ENCODE measurements around the gene ZBTB11.
"Not testable (repeated sequence)": the region's sequence is repeated elsewhere in the genome, so short reads cannot be mapped to it uniquely, and the experiment has no call there.

ZBTB11 gene

DNA sequence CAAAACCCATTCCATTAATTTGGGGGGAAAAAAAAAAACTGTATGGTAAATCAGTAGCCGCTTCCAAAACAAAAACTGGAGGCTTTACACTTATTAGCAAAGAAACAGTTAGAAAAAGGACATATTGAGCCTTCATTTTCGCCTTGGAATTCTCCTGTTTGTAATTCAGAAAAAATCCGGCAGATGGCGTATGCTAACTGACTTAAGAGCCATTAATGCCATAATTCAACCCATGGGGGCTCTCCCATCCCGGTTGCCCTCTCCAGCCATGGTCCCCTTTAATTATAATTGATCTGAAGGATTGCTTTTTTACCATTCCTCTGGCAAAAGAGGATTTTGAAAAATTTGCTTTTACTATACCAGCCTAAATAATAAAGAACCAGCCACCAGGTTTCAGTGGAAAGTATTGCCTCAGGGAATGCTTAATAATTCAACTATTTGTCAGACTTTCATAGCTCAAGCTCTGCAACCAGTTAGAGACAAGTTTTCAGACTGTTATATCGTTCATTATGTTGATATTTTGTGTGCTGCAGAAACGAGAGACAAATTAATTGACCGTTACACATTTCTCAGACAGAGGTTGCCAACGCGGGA lies 18.9 kb upstream of the ZBTB11 start:
- Histone ChIP-seq H3K4me3 (no peak overlapping the region), H3K9ac (no peak overlapping the region), H3K36me3 (no peaks in the 10 kb centered on the region), H3K9me3 (replicated peaks in 1 of 11) (no peaks in the 10 kb centered on the region), H3K27me3 (no peaks in the 10 kb centered on the region), H3K27ac (no peak overlapping the region), H3K4me1 (peaks cover 0 to 5% (median 2%) of the 10 kb centered on the region in 10 experiments; a peak in 10 of 20 replicates), H3K4me2 (no peak overlapping the region), H4K20me1 (no peaks in the 10 kb centered on the region)
- TF ChIP-seq Cebpa-rat (IDR thresholded peaks at IDR 0.05): no peak

DNA sequence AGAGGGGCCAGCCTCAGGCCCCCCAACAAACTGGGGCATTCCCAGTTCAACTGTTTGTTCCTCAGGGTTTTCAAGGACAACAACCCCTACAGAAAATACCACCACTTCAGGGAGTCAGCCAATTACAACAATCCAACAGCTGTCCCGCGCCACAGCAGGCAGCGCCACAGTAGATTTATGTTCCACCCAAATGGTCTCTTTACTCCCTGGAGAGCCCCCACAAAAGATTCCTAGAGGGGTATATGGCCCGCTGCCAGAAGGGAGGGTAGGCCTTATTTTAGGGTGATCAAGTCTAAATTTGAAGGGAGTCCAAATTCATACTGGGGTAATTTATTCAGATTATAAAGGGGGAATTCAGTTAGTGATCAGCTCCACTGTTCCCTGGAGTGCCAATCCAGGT lies 17.9 kb upstream of the ZBTB11 start:
- not testable (repeated sequence) for H3K27ac ChIP-seq; H3K4me2 ChIP-seq; H3K9ac ChIP-seq; H3K27me3 ChIP-seq; H3K36me3 ChIP-seq; H4K20me1 ChIP-seq; H3K4me3 ChIP-seq; H3K9me3 ChIP-seq (replicated peaks in 1 of 11)
- H3K4me1 ChIP-seq: peaks cover 0 to 16% (median 5%) of the 10 kb centered on the region in 10 experiments; a peak in 10 of 20 replicates

DNA sequence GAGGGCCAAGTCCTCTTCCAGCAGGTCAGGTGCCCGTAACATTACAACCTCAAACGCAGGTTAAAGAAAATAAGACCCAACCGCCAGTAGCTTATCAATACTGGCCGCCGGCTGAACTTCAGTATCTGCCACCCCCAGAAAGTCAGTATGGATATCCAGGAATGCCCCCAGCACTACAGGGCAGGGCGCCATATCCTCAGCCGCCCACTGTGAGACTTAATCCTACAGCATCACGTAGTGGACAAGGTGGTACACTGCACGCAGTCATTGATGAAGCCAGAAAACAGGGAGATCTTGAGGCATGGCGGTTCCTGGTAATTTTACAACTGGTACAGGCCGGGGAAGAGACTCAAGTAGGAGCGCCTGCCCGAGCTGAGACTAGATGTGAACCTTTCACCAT lies 16.6 kb upstream of the ZBTB11 start:
- H3K27me3 ChIP-seq; H3K4me3 ChIP-seq; H3K27ac ChIP-seq; H3K9me3 ChIP-seq (replicated peaks in 1 of 11); H3K4me2 ChIP-seq; H3K36me3 ChIP-seq; H4K20me1 ChIP-seq; H3K9ac ChIP-seq: not testable (repeated sequence)
- peaks cover 0 to 29% (median 16%) of the 10 kb centered on the region in 10 experiments; a peak in 12 of 20 replicates for H3K4me1 ChIP-seq

DNA sequence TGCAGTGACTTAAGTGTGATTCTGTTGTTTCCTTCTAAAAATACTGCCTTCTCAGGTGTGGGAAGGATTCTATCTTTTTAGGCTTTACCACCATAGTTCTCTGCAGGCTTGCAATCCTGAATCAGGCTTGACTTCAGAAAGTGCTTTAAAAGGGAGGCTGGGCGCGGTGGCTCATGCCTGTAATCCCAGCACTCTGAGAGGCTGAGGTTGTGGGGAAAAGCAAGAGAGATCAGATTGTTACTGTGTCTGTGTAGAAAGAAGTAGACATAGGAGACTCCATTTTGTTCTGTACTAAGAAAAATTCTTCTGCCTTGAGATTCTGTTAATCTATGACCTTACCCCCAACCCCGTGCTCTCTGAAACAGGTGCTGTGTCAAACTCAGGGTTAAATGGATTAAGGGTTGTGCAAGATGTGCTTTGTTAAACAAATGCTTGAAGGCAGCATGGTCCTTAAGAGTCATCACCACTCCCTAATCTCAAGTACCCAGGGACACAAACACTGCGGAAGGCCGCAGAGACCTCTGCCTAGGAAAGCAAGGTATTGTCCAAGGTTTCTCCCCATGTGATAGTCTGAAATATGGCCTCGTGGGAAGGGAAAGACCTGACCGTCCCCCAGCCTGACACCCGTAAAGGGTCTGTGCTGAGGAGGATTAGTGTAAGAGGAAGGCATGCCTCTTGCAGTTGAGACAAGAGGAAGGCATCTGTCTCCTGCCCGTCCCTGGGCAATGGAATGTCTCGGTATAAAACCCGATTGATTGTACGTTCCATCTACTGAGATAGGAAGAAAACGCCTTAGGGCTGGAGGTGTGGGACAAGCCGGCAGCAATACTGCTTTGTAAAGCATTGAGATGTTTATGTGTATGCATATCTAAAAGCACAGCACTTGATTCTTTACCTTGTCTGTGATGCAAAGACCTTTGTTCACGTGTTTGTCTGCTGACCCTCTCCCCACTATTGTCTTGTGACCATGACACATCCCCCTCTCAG lies 15.0 kb upstream of the ZBTB11 start:
- H3K4me3 ChIP-seq; H3K27ac ChIP-seq; H3K9me3 ChIP-seq (replicated peaks in 1 of 11); H4K20me1 ChIP-seq; H3K9ac ChIP-seq; H3K4me2 ChIP-seq; H3K36me3 ChIP-seq; H3K27me3 ChIP-seq: not testable (repeated sequence)
- peaks cover 7 to 44% (median 25%) of the 10 kb centered on the region in 10 experiments for H3K4me1 ChIP-seq

DNA sequence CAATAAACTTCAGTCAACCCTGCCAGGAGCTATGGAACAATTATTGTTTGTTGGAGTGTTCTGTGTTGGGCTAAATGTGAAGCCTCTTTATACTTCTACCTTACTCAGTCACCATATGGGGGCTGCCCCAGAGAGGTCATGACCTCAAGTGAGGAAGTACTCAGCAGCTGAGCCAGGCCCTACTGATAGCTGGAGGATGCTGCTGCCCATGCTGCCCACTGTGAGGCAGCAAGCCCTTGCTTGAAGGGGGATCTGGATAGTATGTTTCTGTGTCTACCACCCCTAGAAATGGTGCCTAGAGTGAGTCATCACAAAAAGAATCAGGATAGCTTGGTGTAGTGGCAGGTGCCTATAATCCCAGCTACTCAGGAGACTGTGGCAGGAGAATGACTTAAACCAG lies 14.0 kb upstream of the ZBTB11 start:
- H3K36me3 ChIP-seq: peaks cover 0 to 1% (median 0%) of the 10 kb centered on the region in 11 experiments; a peak in 3 of 22 replicates
- H3K4me2 ChIP-seq: peak overlapping the region in 5 of 11 experiments; percentile 24 to 59 (median 53); a peak in 10 of 22 replicates
- H3K27me3 ChIP-seq: no peaks in the 10 kb centered on the region
- TF ChIP-seq Cebpa-rat (IDR thresholded peaks at IDR 0.05): no peak
- H3K27ac ChIP-seq: peak overlapping the region in 4 of 11 experiments; percentile 9 to 52 (median 26); a peak in 4 of 22 replicates
- H4K20me1 ChIP-seq: peaks cover 0 to 3% (median 0%) of the 10 kb centered on the region in 11 experiments; a peak in 4 of 22 replicates
- no peak overlapping the region for H3K4me3 ChIP-seq
- H3K9me3 ChIP-seq (replicated peaks in 1 of 11): no peaks in the 10 kb centered on the region
- H3K9ac ChIP-seq: peak overlapping the region in 1 of 11 experiments; percentile 12; a peak in 1 of 22 replicates
- H3K4me1 ChIP-seq: peaks cover 7 to 44% (median 25%) of the 10 kb centered on the region in 10 experiments

DNA sequence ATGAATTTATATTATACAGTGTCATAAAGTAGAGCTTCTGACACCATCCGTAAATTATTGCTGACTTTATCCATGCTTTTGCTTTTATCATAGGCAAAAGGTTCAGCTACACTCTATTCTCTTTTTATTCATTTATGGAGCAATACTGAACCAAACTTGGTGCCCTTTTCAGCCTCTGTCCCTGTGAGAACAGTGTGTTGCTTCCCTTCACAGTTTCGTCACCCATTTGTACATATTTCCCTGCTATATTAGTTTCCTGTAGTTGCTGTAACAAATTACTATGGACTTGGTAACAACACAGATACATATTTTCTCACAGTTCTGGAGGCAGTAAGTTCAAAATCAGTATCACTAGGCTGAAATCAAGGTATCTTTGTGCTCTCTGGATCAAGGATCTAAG lies 12.4 kb upstream of the ZBTB11 start:
- H3K4me2 ChIP-seq: peak overlapping the region in 8 of 11 experiments; percentile 6 to 59 (median 14); a peak in 6 of 22 replicates
- peak overlapping the region in 8 of 11 experiments; percentile 16 to 95 (median 36); a peak in 13 of 22 replicates for H3K27ac ChIP-seq
- no peak for TF ChIP-seq Cebpa-rat (IDR thresholded peaks at IDR 0.05)
- H3K4me1 ChIP-seq: peaks cover 18 to 52% (median 33%) of the 10 kb centered on the region in 10 experiments
- peaks cover 13 to 18% (median 16%) of the 10 kb centered on the region in 11 experiments for H3K36me3 ChIP-seq
- H3K9me3 ChIP-seq (replicated peaks in 1 of 11): no peaks in the 10 kb centered on the region
- H3K27me3 ChIP-seq: no peaks in the 10 kb centered on the region
- H3K4me3 ChIP-seq: no peak overlapping the region
- peak overlapping the region in 2 of 11 experiments; percentile 8 to 15; a peak in 1 of 22 replicates for H3K9ac ChIP-seq
- peaks cover 10 to 20% (median 15%) of the 10 kb centered on the region in 11 experiments; a peak in 21 of 22 replicates for H4K20me1 ChIP-seq

DNA sequence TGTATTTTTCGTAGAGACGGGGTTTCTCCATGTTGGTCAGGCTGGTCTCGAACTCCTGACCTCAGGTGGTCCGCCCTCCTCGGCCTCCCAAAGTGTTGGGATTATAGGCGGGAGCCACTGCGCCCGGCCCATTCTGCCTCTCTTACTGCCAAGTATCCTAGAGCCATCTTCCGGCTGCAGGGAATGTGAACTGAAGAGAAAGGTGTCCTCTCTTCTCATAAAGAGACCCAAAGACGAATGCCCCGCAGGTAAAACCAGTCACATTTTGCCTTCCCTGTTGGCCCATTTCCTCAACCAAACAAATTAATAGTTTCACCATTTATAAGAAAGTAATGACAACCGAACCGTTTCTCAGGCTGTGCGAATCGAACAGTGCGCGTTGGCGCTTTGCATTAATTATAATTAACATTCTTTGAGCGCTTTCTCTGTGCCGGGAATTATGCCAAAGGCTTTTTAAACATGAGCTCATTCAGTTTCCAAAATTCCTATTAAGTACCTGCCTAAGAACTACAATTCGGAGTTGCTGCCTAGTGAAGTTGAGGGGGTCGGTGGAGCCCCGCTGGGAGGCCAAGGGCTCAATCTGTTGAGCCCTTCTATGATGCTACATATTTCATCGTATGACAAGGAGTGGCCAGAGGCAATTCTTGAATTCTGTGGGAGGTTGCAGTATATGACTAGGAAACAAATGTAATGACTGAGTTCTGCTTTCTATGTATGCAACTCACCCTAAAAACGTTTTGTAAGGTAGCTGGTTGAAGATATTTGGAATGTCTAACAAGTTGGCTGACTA lies 10.4 kb upstream of the ZBTB11 start:
- Histone ChIP-seq H3K36me3 (peaks cover 33 to 38% (median 35%) of the 10 kb centered on the region in 11 experiments), H3K27ac (peak overlapping the region; percentile 84 to 98 (median 96)), H3K9ac (peak overlapping the region; percentile 88 to 99 (median 98)), H3K9me3 (replicated peaks in 1 of 11) (no peaks in the 10 kb centered on the region), H3K4me3 (peak overlapping the region; percentile 58 to 95 (median 88)), H3K4me2 (peak overlapping the region; percentile 64 to 96 (median 81)), H4K20me1 (peaks cover 30 to 39% (median 35%) of the 10 kb centered on the region in 11 experiments), H3K4me1 (peaks cover 29 to 72% (median 45%) of the 10 kb centered on the region in 10 experiments), H3K27me3 (no peaks in the 10 kb centered on the region)
- no peak; a peak in 1 of 22 replicates for TF ChIP-seq Cebpa-rat (IDR thresholded peaks at IDR 0.05)

DNA sequence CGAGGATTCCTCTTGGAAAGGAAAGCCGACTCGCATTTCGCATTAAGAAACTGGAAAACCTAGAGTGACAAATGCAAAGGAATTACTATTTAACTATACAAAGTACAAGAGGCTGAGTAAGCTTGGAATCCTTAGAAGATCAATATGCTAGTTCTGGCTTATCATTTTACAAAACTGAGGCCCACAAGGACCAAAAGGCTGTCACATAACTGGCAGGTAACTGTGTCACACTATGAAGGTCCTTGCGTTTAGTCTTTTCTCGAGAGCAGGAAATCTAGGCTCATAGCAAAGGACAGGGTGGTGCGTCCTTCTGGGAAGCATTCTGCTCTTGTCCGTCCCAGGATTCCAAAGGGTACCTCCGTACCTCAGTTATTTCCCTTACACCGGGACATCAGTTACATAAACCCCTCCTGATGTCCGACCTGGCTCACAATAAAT lies 9.0 kb upstream of the ZBTB11 start:
- Histone ChIP-seq H4K20me1 (peaks cover 44 to 54% (median 49%) of the 10 kb centered on the region in 11 experiments), H3K36me3 (peaks cover 47 to 52% (median 50%) of the 10 kb centered on the region in 11 experiments)
- no peak for TF ChIP-seq Cebpa-rat (IDR thresholded peaks at IDR 0.05)

More for the DNA sequence above, 9.0 kb upstream of the ZBTB11 start:
- H3K4me2 ChIP-seq: peak overlapping the region; percentile 80 to 98 (median 91)
- H3K9me3 ChIP-seq (replicated peaks in 1 of 11): no peaks in the 10 kb centered on the region
- peaks cover 32 to 82% (median 53%) of the 10 kb centered on the region in 10 experiments for H3K4me1 ChIP-seq
- H3K9ac ChIP-seq: peak overlapping the region; percentile 88 to 99 (median 98)
- peak overlapping the region; percentile 58 to 95 (median 88) for H3K4me3 ChIP-seq
- H3K27me3 ChIP-seq: no peaks in the 10 kb centered on the region
- H3K27ac ChIP-seq: peak overlapping the region; percentile 84 to 98 (median 96)
